Upper lobe of left lung (tissue), 6 donors: ENCODE measurements around the gene FAM83G. TPM values are rescaled to one million over a fixed set of nuclear protein-coding genes. Genes with fewer than 3 reads are reported as not detected.

Source experiments
- ATAC-seq, 2 donors: fragments of 200-7000 bp; cut with Tn5 transposase; one replicate each; pipeline ENCODE4 v1.9.1; 2022; ENCODE audit warnings: mild to moderate bottlenecking in 2 of 2, moderate library complexity in 2 of 2; ENCODE audit not compliant: low FRiP score in 2 of 2
- DNase-seq, 2 donors: peaks; one replicate each; pipeline ENCODE4 v3.0.0-alpha.2; 2019 to 2020
- H3K27ac ChIP-seq, 4 donors: fragments of 200-600 bp; sonication (generic); one replicate each; pipeline ENCODE4 v1.5.1; 2016 to 2019
- H3K27me3 ChIP-seq, 4 donors: fragments of 200-600 bp; sonication (generic); one replicate each; pipeline ENCODE4 v1.5.1; 2017 to 2019
- H3K36me3 ChIP-seq, 4 donors: fragments of 200-600 bp; sonication (generic); one replicate each; pipeline ENCODE4 v1.5.1; 2016 to 2019
- H3K4me1 ChIP-seq, 4 donors: fragments of 200-600 bp; sonication (generic); one replicate each; pipeline ENCODE4 v1.5.1; 2018 to 2019
- H3K4me3 ChIP-seq, 4 donors: fragments of 200-600 bp; sonication (generic); one replicate each; pipeline ENCODE4 v1.5.1; 2017 to 2019; ENCODE audit warnings: mild to moderate bottlenecking in 2 of 4, moderate library complexity in 1 of 4
- H3K9me3 ChIP-seq, 4 donors: fragments of 200-600 bp; sonication (generic); one replicate each; pipeline ENCODE4 v1.5.1; 2018 to 2019
- CTCF ChIP-seq, 6 experiments: fragments of 450-650 bp in 4 of 6; fragments of 200-600 bp in 2 of 6; sonication (generic) in 2 of 6; IDR thresholded peaks; one replicate each; pipeline ENCODE4 v1.5.1; 2016 to 2019; ENCODE audit warnings: antibody characterized with exemption in 6 of 6
- EP300 ChIP-seq, 4 donors: sonication (generic); formaldehyde crosslinking; IDR thresholded peaks; one replicate each; pipeline ENCODE4 v1.5.1; 2017; ENCODE audit warnings: antibody characterized with exemption in 4 of 4, control low read depth in 2 of 4
- POLR2A ChIP-seq, 4 donors: fragments of 450-650 bp; IDR thresholded peaks; one replicate each; pipeline ENCODE4 v1.5.1; 2016 to 2017; ENCODE audit warnings: antibody characterized with exemption in 4 of 4, mild to moderate bottlenecking in 2 of 4
- POLR2AphosphoS5 ChIP-seq, 2 donors: sonication (generic); formaldehyde crosslinking; IDR thresholded peaks; one replicate each; pipeline ENCODE4 v1.5.1; 2017; ENCODE audit warnings: antibody characterized with exemption in 2 of 2
- WGBS, 2 donors: methylation state at CpG; one replicate each; pipeline ENCODE4 v1.1.5; 2017 to 2018; 5-methylcytosine and 5-hydroxymethylcytosine counted together
- total RNA-seq, 6 donors: library from RNA; depleted of rRNA in 4 of 6; stranded (reverse); fragments of >200 nt in 4 of 6; gene quantifications; one replicate each; pipeline versions ENCODE4 v1.1.0 to v1.2.1, GENCODE V29; 2016 to 2021
- donor health status: DM: no; HTN: no; CAD: no; lungs with moderate emphysema.
- donor health status: DM: no; HTN: yes; CAD: no; lungs with severe emphysema.

Gene FAM83G
- total RNA-seq, 6 donors from 2014 or later: 3.1 to 17.2 (median 11.2) TPM

- no peak overlapping the region for H3K4me3 ChIP-seq
- no peaks in the 10 kb centered on the region for H3K36me3 ChIP-seq
- no peaks in the 10 kb centered on the region for H3K9me3 ChIP-seq
- ATAC-seq: no peak
- H3K27ac ChIP-seq: no peak overlapping the region
- no peaks in the 10 kb centered on the region for H3K4me1 ChIP-seq
- TF ChIP-seq CTCF (IDR thresholded peaks at IDR 0.05) (no peak), POLR2A (IDR thresholded peaks at IDR 0.05) (no peak), POLR2AphosphoS5 (IDR thresholded peaks at IDR 0.05) (no peak), EP300 (IDR thresholded peaks at IDR 0.05) (no peak)
- DNase-seq: no peak
- H3K27me3 ChIP-seq: no peaks in the 10 kb centered on the region
- WGBS, 2 donors: 91 to 98% methylated on average over 3 of the region's 3 CpGs
Observed at GRCh38 chr17:19020016-19020415, 15.5 kb upstream of the FAM83G start.

DNA sequence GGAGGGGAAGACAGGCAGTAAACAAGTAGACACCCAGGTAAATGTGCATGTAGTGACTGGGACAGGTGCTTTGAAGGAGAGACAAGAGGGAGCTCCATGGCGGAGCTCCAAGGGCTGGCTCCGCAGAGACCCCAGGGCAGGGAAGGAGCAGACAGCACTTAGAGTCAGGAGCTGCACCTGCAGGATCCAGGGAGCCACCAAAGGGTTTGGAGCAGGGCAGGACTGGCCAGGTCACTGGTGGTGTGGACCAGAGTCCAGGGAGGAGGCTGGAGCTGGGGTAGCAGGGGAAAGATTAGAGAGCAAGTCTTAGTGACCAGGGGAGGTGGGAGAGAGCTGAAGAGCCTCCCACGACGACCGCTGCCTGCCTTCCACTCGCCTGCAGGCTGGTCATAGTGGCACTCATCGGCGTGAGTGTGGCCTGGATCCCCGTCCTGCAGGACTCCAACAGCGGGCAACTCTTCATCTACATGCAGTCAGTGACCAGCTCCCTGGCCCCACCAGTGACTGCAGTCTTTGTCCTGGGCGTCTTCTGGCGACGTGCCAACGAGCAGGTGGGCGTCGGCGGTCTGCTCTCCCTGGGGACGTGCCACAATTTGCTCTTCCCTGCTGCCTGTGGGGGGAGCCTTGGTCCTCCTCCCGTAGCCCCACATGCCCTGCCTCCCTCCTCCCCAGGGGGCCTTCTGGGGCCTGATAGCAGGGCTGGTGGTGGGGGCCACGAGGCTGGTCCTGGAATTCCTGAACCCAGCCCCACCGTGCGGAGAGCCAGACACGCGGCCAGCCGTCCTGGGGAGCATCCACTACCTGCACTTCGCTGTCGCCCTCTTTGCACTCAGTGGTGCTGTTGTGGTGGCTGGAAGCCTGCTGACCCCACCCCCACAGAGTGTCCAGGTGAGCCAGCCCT, 14.7 kb upstream of the FAM83G start:
- H3K9me3 ChIP-seq: no peaks in the 10 kb centered on the region
- ATAC-seq (no peak), DNase-seq (peak in 1 of 2 donors; percentile 62)
- TF ChIP-seq POLR2AphosphoS5 (IDR thresholded peaks at IDR 0.05): no peak
- no peak for TF ChIP-seq POLR2A (IDR thresholded peaks at IDR 0.05)
- TF ChIP-seq EP300 (IDR thresholded peaks at IDR 0.05): no peak
- TF ChIP-seq CTCF (IDR thresholded peaks at IDR 0.05): no peak
- no peaks in the 10 kb centered on the region for H3K27me3 ChIP-seq
- no peaks in the 10 kb centered on the region for H3K36me3 ChIP-seq
- H3K4me3 ChIP-seq: no peak overlapping the region
- no peaks in the 10 kb centered on the region for H3K4me1 ChIP-seq
- no peak overlapping the region for H3K27ac ChIP-seq
- 71 to 84% methylated on average over 14 to 26 of the region's 27 CpGs for WGBS, 2 donors

GRCh38 chr17:19018600-19018950, 14.0 kb upstream of the FAM83G start:
- H3K4me1 ChIP-seq: no peaks in the 10 kb centered on the region
- H3K27ac ChIP-seq: no peak overlapping the region
- no peaks in the 10 kb centered on the region for H3K9me3 ChIP-seq
- H3K4me3 ChIP-seq: no peak overlapping the region
- no peaks in the 10 kb centered on the region for H3K36me3 ChIP-seq
- H3K27me3 ChIP-seq: no peaks in the 10 kb centered on the region
- DNase-seq (no peak), ATAC-seq (no peak)
- no peak for TF ChIP-seq POLR2AphosphoS5 (IDR thresholded peaks at IDR 0.05)
- no peak for TF ChIP-seq POLR2A (IDR thresholded peaks at IDR 0.05)
- TF ChIP-seq EP300 (IDR thresholded peaks at IDR 0.05): no peak
- TF ChIP-seq CTCF (IDR thresholded peaks at IDR 0.05): no peak
- 69 to 84% methylated on average over 4 to 6 of the region's 6 CpGs for WGBS, 2 donors

- no peaks in the 10 kb centered on the region for H3K36me3 ChIP-seq
- 70 to 88% methylated on average over 8 to 16 of the region's 16 CpGs for WGBS, 2 donors
- no peaks in the 10 kb centered on the region for H3K9me3 ChIP-seq
- no peak overlapping the region for H3K27ac ChIP-seq
- no peaks in the 10 kb centered on the region for H3K4me1 ChIP-seq
- ATAC-seq (no peak), DNase-seq (no peak)
- TF ChIP-seq CTCF (IDR thresholded peaks at IDR 0.05) (no peak), POLR2A (IDR thresholded peaks at IDR 0.05) (no peak), POLR2AphosphoS5 (IDR thresholded peaks at IDR 0.05) (no peak), EP300 (IDR thresholded peaks at IDR 0.05) (no peak)
- H3K27me3 ChIP-seq: no peaks in the 10 kb centered on the region
- no peak overlapping the region for H3K4me3 ChIP-seq
Observed at GRCh38 chr17:19017804-19018599, 13.4 kb upstream of the FAM83G start.
